Kidney tubule cell (primary cell): ENCODE measurements around the gene ENDOU.

Experiments used
- DNase-seq: peaks from one replicate; pipeline ENCODE4 v3.0.0-alpha.2; 2018; ENCODE audit warnings: low spot score

Gene ENDOU

DNA sequence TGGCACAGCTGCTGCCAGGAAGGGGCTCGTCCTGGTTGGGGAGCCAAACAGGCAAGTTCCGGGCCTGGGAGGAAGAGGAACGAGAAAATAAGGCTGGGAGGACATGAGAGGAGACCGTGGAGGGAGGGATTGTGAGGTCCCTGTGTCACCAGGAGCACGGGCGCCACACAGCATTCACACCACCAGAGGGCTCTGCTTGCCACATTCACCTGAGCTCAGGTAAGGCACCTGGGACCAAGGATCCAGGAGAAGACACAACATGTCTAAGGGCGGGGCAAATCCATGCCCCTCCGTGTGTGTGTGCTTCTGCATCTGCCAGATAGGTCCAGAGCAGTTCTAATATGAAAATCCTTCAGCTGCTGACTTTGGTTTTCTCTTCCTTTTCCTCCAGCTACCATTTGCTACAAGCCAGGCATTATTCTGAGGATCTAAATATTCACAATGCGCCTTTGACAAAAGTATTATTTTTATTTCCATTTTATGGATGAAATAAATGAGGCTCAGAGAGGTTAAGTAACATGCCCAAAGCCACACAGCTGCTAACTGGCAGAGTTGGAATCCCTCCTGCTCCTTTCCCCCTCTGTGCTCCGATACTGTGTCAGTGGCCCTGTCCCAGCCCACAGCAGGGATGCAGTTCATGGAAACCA, 18.8 kb upstream of the ENDOU start:
- peak; percentile 76 for DNase-seq

DNA sequence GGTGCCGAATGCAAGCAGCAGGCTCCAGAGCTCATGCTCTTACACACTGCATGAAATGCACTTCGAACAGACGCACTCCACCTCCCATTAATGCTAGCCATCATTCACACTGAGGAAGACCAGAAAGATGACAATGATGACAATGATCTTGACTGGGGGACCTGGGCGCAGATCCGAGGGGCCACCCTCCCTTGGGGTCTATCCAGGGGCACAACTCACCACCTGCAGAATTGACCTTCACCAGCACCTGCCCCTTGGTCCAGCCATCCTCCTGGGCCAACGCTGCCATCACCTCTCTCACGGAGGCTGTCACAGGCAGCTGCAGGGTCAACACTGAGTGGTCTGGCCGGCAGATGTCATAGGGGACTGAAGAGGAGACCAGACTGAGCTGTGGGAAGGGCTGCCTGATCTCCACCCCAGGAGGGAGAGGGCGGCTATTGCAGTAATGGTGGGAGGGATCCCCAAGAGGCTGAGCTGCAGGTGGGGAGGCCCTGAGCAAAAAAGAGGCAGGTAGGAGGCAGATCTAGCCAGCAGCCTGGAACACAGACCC, 18.1 kb upstream of the ENDOU start:
- DNase-seq = no peak

DNA sequence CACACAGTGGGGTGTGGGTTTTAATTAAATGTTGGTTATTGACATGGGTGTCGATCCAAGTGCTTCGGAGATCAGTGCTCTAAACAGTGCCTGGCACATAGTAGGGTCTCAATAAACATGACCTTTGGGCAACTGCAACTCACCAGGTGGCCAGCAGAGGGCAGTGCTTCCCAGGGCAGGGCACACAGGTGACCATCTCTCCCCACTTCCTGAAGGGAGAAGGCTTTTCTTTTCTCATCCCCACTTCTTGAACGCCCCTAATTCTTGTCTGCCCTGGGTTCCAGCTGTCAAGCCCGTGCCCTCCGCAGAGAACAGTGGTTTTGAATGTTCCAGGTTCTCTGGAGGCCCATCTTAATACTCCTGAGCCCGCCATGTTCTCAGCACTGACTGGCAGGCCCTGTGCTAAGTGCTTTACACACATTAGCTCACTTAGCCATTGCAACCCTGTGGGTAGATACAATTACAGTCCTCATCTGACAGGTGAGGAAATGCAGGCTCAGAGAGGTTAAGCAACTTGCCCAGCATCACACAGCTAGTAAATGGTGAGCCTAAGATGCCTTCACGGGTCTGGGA, 17.0 kb upstream of the ENDOU start:
- peak; percentile 55 for DNase-seq

DNA sequence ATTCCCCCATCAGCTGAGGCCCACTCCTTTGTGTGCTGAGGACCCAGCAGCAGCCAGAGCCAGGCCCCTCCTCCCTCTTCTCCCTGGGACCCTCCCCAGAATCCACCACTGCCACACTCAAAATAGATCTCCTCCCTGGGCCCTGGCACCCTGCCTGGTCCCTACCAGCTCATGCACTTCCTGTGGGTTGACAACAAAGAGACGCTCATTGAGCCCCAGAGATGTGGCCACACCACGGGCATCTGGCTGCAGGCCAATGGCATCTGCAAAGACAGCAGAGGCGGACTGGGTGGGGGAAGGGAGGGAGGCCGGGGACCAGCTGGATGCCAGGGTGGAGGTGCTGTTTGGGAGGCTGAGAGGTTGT, 16.0 kb upstream of the ENDOU start:
- peak; percentile 83 for DNase-seq

DNA sequence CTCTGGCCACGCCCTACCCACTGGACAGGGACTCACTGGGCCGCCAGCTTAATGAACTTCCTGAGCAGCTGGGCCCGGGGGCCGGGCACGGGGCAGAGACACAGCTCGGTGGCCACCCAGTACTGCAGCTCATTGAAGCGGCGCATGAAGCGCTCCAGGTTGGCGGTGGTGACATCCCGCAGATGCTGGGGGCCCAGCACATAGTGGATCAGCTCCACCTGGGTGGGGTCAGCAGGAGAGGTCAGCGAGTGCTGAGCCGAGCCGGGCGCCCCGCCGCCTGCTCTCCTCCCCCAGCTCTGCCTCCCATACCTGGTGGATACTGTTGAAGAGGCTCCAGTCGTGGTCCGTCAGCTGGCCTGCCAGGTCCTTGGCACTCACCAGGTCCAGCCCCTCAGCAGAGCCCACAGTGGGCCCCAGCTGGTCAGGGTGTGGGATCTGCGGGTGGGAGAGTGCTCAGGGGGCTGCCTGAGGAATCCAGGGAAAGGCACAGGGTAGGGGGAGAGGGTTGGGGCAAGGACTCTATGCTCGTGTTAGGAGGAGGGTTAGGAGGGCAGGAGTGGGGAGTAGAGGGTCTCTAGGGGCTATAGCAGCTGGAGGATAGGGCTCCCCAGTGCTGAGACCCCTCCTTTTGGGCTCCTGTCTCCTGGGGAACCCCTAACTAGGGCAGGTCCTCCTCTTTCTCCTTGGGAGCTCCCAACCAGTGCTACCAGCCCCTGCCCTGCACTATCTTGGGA, 15.5 kb upstream of the ENDOU start:
- DNase-seq = no peak

DNA sequence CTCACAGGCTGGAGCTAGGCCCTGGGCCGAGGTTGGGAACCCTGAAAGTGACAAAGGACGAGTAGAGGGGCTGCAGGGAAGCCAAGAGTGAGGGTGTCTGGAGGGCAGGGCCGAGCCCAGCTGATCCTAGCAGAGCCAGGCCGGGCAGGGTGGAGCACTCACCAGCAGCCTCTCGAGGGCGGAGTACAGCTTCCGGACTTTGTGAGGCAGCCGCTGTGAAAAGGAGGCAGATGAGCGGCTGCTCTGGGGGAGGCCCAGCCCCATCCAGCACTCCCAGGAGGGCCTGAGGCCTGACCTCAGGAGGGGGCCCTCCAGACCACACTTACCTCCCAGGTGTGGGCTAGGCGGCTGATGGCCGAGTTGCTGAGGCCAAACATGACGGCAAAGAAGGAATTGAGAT, 14.7 kb upstream of the ENDOU start:
- no peak for DNase-seq

DNA sequence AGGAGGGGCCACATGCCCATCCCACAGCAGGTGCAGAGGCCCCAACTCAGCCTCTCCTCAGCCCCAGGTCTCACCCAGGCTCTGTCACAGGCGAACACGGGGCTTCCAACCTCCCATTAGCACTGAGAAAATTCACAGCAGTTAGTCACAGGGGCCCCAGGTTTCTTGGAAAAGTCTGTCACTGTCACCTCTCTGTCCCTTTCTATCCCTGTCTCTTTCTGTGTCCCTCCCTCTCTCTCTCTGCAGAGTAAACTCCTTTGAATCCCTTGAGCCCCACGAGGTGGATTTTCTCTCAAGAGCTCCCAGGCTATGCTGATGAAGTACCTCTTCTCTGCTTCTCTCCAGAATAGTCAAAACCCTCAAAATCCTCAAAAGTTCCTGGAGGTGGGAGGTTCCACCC, 14.0 kb upstream of the ENDOU start:
- no peak for DNase-seq

DNA sequence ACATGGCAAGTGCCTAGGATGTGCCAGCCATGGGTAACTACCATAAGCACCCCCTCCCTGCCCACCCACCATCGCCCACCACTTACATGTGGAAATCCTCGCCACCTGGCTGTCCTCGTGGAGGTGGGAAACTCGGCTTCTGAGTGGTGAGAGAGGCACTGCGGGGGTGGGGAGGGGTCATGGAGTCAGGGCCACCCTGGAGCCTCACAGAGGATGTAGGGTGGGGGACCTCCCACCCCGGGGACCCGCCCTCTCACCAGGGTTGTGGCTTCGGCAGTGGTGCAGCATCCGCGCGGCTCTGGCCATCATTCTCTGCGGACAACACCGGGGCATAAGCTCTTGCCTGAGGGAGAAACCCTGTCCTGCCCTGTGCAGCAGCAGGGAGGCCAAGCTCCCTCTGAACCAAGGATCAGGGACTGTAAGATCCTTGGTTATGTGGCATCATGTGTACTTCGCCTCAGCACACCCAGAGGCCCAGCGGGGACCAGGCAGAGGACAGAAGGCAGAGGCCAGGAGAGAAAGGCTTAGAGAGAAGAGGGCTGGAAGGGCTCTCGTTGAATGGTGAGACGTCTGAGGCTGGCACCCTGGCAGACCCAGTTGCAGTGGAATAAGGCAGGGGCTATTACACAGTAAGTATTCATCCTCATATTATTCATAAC, 12.8 kb upstream of the ENDOU start:
- DNase-seq = no peak

DNA sequence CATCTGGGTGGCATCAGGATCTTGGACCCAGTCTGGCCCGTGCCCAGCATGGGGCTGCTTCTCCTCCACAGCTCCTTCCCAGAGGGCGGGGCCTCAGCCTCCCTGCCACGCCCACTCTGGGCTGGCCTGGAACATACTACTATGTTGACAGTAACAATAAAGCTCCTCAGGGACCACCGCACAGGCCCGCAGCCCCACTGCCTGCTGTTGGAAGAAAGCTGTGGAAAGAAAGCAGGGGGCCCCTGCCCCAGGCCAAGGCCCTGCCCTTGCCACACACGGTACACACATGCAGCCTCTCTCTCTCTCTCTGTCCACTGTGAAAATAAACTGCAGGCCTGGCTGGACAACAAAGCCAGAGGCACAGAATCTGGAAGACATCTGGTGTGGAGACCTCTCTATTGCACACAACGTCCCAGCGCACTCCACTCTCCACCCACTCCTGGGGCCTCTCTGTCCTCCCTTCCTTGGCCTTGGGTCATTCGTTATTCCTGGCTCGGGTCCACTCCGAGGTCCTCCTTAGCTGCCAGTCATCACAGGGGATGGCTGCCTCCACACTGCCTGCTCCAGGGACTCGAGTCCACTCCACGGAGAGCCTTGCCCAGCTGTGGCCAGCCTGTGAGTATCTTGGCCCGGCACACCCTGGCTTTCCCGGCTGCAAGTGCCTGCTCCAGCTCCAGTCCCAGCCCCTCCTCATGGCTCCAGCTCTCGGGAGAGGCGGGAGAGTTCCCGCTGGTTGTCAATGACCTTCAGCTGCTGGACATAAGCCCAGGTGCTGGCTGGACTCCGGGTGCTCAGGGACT, 11.8 kb upstream of the ENDOU start:
- DNase-seq = no peak

DNA sequence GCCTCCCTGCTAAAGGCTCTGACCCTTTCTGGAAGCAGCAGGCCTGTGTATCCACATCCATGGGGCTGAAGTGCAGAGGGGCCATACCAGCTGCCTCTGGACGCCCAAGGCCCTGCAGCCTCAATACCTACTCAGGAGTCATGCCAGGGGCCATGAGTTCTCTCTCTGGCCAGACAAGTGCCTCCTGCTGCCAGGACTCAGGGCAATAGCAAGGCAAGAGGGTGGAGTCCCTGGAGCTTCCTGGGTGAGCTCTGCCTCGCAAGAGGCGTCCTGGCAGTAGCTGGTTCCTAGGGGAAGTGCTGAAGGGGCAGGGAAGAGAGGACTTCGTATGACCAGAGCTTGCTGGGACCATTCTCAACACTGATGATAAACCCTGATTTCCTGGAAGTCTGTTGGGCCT, 10.9 kb upstream of the ENDOU start:
- no peak for DNase-seq

DNA sequence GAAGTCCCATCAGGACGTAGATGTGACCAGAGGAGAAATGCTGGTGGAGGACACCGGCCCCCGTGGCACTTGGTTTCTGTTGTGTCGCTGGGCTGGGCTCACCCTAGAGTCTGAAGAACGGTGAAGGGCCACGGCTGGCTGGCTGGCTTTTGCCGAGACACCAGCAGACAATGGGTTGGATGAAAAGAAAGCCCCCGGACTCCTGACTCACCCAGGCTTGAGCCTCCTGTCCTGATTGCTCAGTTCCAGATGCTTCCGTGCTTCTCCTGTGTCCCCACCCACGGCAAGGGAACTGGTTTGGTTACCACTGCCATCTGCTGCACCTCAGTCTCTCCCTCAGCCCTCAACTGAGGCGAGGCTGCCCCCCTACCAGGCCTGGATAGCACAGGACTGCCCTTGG, 10.4 kb upstream of the ENDOU start:
- DNase-seq = no peak

DNA sequence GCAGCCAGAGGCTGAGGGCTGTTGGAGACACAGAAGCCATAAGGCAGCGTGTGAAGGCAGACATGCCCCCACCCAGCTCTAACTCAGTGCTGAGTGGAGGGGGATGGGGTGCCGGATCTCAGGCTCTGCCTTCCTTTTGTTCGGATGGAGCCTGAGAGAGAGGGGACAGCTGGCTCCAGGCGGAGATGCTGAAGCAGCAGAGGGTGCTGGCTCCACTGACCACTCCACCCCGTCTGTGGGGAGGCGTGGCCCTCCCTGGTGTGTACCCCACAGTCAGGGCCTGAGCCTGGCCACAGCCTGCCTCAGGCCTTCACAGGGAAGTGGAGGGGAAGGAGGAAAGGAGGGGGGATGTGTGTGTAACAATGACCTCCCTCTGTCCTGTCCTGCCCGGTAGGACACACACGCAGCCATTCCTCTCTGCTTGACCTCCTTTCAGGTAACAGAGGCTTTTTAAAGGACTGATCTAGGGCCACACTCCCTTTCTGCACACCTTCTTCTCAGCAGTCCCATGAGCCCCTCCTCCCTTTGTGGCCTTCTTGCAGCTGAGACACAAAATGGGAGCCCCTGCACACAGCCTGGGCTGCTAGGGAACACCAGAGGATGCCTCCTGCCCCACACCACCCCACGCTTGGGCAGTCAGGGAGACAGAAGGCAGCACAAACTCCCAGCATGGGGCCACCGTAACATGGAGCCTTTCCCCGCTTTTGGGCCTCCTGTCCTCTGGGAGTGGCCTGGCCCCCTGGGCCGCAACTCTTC, 9.6 kb upstream of the ENDOU start:
- DNase-seq = no peak

DNA sequence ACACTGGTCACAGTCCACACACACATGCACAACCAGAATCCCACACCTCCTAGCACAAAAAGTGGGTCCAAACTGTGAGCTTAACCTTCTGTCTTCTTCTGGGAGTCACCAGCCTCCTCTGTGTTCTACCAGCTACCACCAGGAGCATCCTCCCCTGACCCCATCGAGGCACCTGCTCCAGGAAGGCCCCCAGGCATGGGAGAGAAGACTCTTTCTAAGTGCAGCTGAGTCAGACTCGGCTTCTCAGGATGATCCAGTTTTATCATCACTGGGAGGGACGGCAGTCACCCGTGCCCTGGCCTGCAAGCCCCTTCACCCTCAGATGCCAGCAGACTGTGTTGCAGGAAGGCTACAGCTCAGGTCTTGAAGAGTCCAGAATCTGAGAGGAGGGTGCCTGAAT, 7.9 kb upstream of the ENDOU start:
- peak; percentile 56 for DNase-seq

DNA sequence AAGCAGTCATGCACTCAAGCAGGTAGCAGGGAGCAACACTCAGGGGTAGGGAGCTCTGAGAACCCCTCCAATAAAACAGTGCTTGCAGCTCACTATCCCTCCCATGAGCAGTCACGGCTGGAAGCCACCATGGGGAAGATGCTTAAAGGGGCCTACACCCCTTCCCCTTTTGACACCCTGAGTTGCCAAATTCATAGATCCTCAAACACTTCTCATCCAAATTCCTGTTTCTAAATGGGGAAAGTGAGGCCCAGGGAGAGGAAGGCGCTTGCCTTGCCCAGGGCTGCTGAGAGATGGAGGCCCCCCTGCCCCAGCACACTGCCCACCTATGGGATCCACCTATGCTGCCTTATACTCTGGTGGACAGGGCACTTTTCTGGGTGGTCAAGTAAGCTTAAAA, 7.2 kb upstream of the ENDOU start:
- no peak for DNase-seq

DNA sequence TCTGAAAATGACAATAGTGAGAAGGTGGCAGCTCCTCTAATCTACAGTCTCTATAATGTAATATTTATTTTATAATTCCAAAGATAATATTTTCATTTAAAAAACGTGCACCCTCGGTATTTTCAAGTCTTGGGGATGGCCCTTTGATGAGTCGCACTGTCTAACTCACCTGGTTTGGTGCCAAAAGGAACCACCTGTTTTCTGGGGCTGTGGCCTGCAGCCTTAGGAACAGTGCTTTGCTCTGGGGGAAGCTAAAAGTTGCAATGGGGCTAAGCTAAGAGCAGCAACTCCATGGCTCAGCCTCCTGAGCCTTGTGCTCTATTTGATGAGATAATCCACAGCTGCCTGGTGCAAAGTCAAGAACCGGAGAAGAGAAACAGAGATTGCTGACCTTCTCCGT, 6.4 kb upstream of the ENDOU start:
- no peak for DNase-seq

DNA sequence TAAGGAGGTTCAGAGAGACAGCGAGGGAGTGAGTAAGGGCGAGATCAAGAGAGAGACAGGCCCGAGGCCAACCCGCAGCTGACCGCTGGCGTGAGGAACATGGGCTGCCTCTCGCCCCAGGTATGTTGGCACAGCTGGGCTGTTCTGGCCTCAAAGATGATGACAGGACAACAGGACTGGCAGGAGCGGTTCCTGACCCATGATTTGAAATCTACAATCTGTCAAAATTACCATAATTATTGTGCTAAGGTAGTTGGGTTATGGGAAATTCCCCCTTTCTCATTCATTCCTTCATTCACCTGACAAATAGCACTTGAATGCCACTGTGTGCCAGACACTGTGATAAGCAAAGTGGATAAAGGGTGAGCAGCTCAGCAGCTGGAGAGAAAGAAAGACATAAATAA, 5.1 kb upstream of the ENDOU start:
- DNase-seq = no peak

DNA sequence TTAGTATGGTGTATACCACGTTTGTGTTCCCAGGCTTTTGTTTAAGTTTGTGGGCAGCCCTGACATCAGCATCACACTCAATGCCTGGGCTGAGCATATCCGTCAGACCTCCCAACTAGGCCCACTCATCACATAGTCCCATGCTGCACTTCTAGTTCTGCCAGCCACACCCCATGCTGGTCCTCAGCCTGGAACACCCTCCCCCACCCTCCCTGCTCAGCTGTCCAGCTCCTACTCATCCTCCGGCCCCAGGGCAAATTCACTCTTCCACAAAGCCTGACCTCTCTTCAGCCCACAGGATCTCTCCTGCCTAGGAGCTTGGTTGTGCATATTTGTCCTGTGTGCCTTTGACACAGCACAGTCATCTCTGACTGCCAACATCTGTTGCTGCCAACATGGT, 3.9 kb upstream of the ENDOU start:
- peak; percentile 55 for DNase-seq

DNA sequence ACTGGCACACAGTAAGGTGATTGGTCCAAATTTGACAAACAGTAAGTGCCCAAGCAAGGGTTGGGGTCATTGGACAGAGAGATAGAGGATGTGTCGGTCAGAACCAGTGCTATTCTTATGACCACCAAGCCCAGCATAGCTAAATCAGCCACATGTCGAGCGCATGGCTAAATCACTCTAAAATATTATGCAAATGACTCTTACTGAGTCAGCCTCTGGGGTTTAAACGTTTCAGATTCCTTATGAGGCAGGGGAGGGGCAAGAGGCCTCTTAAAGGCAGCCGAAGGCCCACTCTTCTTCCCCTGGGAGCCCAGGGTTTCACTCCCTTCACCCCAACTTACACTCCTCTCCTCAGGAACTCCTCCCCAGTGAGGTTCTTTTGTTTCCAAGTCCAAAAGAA, 603 bp upstream of the ENDOU start:
- DNase-seq = no peak

DNA sequence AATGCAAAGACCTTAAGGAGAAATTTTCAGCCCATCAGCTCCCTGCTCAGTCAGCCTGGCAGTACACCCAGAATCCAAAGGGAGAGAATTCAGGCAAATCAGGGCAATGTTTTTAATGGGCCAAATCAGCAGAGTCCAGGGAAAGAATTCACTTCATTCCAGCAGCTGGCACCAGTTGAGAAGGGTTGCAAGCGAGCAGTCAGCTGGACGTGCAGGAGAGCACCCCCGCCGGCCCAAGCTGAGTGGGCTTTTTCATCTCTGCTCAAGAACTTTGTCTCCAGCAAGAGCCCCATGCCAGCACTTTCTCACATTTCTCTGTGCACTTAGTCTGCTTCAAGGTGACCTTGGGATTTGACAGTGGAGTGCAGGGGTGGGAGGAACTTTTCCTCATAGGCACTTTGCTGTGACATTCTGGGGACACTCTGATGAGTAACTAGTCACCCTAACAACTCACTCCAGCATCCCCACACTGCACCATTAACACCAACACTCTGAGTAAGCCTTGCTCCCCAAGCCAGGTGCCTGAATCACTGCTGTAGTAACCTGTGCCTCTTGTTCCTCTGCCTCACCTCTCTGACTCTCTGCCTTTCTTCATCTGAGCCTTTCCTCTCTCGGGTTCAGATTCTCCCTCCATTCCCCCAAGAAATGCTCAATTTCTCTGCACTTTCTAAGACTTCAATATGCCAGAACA, 2.2 kb downstream of the ENDOU start:
- no peak for DNase-seq

DNA sequence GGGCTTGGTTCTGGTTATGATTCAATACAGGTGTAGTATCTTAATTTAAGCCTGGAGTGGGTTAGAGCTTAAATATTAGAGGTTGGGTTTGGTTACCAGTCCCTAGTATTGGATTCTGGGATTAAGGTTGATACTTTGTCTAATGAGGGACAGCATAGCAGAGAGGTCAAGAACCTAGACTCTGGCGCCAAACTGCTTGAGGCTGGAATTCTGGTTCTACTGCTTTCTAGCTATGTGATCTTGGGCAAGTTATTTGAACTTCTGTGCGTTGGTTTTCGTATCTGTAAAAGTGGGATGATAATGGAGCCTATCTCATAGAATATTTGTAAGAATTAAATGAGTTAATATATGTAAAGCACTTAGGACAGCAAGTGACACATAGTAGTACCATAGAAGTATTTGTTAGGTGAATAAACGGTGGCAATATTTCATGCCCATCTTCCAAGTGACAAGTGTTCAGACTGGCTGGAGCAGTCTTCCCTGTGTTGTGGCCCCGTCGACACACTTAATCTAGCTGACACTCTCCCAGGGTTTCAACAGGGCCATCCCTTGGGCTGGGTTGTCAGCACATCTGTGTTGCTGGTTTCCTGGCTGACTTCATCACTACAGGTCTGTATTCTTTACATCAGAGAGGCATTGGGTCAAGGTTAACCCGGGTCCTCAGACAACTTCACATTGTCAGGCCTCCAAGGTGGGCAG, 3.0 kb downstream of the ENDOU start:
- DNase-seq = no peak
